ENCODE data around the gene SLC6A9. TPM values are rescaled to one million over a fixed set of nuclear protein-coding genes. Genes with fewer than 3 reads are reported as not detected.

The SLC6A9 gene
- total and polyA plus RNA-seq, 2 experiments from 2014 or later: 14.4 to 20.0 TPM

DNA sequence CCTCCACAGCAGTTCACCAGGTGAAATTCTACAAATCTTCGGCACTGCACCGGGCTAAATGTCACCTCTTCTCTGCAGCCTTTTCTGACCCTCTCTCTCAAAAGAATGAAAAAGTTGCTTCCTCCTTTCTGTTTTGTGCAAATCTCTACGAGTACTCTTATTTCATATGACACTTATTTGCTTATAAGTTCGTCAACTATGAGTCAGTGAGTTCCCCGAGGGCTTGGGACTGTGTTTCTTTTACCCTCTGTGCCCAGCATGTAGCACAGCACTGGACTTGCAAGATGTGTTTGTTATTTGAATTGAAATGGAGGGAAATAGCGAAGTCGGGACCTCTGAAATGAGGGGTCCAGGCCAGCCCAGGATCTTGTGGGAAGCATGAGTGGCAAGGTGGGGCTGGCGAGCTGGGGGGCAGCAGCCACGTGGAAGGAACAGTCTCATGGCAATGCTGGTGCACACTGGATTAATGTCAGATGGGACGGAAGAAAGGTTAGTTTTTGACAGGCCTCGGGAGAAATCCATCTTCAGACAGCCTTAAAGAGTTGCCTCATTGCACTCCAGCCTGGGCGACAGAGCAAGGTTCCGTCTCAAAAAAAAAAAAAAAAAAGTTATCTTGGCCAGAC is 6.2 kb downstream of the SLC6A9 start (continued):
- TF ChIP-seq, protein P1, sequence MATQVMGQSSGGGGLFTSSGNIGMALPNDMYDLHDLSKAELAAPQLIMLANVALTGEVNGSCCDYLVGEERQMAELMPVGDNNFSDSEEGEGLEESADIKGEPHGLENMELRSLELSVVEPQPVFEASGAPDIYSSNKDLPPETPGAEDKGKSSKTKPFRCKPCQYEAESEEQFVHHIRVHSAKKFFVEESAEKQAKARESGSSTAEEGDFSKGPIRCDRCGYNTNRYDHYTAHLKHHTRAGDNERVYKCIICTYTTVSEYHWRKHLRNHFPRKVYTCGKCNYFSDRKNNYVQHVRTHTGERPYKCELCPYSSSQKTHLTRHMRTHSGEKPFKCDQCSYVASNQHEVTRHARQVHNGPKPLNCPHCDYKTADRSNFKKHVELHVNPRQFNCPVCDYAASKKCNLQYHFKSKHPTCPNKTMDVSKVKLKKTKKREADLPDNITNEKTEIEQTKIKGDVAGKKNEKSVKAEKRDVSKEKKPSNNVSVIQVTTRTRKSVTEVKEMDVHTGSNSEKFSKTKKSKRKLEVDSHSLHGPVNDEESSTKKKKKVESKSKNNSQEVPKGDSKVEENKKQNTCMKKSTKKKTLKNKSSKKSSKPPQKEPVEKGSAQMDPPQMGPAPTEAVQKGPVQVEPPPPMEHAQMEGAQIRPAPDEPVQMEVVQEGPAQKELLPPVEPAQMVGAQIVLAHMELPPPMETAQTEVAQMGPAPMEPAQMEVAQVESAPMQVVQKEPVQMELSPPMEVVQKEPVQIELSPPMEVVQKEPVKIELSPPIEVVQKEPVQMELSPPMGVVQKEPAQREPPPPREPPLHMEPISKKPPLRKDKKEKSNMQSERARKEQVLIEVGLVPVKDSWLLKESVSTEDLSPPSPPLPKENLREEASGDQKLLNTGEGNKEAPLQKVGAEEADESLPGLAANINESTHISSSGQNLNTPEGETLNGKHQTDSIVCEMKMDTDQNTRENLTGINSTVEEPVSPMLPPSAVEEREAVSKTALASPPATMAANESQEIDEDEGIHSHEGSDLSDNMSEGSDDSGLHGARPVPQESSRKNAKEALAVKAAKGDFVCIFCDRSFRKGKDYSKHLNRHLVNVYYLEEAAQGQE (IDR thresholded peaks at IDR 0.05; ENCODE audit: unreplicated experiment): no peak
- TF ChIP-seq, protein P2, sequence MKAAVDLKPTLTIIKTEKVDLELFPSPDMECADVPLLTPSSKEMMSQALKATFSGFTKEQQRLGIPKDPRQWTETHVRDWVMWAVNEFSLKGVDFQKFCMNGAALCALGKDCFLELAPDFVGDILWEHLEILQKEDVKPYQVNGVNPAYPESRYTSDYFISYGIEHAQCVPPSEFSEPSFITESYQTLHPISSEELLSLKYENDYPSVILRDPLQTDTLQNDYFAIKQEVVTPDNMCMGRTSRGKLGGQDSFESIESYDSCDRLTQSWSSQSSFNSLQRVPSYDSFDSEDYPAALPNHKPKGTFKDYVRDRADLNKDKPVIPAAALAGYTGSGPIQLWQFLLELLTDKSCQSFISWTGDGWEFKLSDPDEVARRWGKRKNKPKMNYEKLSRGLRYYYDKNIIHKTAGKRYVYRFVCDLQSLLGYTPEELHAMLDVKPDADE (IDR thresholded peaks at IDR 0.05): no peak

DNA sequence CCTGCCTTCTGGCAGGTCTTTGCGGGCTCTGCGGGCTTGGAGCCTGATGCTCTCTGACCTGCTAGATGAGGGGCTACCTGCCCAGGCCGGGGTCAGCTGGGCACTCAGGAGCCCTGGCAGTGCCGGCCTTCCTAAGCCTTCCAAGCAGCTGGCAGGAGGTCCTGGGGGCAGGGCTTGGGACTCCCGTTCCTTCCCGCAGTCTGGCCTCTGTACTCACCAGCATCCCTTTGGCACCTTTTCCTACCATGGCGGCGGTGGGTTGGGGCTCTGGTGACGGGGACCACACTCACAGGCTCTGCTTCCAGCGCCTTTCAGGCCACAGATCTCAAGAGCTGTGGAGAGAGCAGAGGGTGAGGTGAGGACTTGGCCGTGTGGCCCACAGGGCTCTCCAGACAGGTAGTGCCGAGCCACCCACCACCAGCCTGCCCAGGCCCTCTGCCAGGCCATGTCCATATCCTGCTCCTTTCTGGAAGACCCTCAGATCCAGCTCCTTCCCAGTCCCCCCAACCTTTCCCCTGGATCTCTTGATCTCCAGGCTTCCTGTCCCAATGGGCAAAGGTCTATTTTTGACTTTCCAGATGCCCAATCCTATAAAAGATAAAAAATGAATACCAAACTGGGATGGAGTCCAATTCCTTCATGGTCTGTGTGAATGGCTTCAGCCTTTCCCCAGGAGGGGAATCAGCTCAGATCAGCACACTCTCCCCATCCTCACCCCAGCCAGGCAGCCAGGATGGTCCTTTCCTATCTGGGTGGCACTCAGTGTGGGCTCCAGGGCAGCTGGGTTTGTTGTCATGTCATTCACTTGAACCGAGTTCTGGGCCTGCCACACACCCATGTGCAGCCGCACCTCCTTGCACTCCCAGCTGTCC is 7.0 kb downstream of the SLC6A9 start:
- 0 out of 2 replicates have a peak, but pooled peaks cover 4% of the 10 kb centered on the region for H3F3A ChIP-seq (replicated peaks; ENCODE audit: low read depth)
- H2AFZ ChIP-seq: no peak overlapping the region
- no peak overlapping the region for H3K27ac Mint-ChIP-seq
- no peaks in the 10 kb centered on the region; the same call in 1 of the 2 replicates for H3K36me3 ChIP-seq (ENCODE audit: insufficient read depth)
- H3K4me1 ChIP-seq (ENCODE audit: insufficient read depth): peaks cover 9% of the 10 kb centered on the region; the same call in 1 of the 2 replicates
- H3K4me1 Mint-ChIP-seq: peaks cover 34% of the 10 kb centered on the region
- peaks cover 4% of the 10 kb centered on the region; the same call in 1 of the 3 replicates for H3K9me3 Mint-ChIP-seq
- H3K27ac ChIP-seq (ENCODE audit: low read depth): no peak overlapping the region
- TF ChIP-seq STAT1 (IDR thresholded peaks at IDR 0.05; ENCODE audit: unreplicated experiment) (no peak), EZH2 (IDR thresholded peaks at IDR 0.05; ENCODE audit: low read depth, unreplicated experiment) (no peak), POLR2AphosphoS5 (IDR thresholded peaks at IDR 0.05; ENCODE audit: low read depth) (no peak), ZNF331 (CRISPR knock-in tag; IDR thresholded peaks at IDR 0.05; ENCODE audit: low read depth) (no peak)
- TF ChIP-seq, protein P2 (IDR thresholded peaks at IDR 0.05): no peak
- TF ChIP-seq, protein P1 (IDR thresholded peaks at IDR 0.05; ENCODE audit: unreplicated experiment): no peak
- H4K20me1 ChIP-seq (replicated peaks; ENCODE audit: insufficient read depth): no peaks in the 10 kb centered on the region; the same call in 1 of the 2 replicates
- peaks cover 65% of the 10 kb centered on the region for H3K36me3 Mint-ChIP-seq (ENCODE audit: low read depth)
- no peak overlapping the region for H3K4me2 ChIP-seq
- H3K27me3 Mint-ChIP-seq (ENCODE audit: insufficient read depth, low read depth, poor library complexity): peaks cover 9% of the 10 kb centered on the region
- DNase-seq (ENCODE audit: low spot score) (no peak), ATAC-seq (no peak)
- no peak overlapping the region for H3K4me3 ChIP-seq
- H3K4me3 Mint-ChIP-seq: no peak overlapping the region; the same call in 2 of the 3 replicates
- no peaks in the 10 kb centered on the region for H3K27me3 ChIP-seq (ENCODE audit: insufficient read depth)
- no peaks in the 10 kb centered on the region for H3K9me2 ChIP-seq (ENCODE audit: insufficient read depth)
- H3K79me2 ChIP-seq (replicated peaks; ENCODE audit: insufficient read depth): peaks cover 37% of the 10 kb centered on the region

Measured in GM23338 (cell line).